Right lobe of liver (tissue), 4 donors: ENCODE data around the gene DDX1.

Experiments used
- CTCF ChIP-seq, 4 donors: fragments of 200-600 bp in 3 of 4; fragments of 450-650 bp in 1 of 4; IDR thresholded peaks; one replicate each; pipeline versions ENCODE4 v1.5.1 to v1.8.0; 2016 to 2022; ENCODE audit warnings: antibody characterized with exemption in 4 of 4, mild to moderate bottlenecking in 2 of 4
- POLR2A ChIP-seq: fragments of 450-650 bp; IDR thresholded peaks from one replicate; pipeline ENCODE4 v1.6.1; 2017; ENCODE audit warnings: antibody characterized with exemption, mild to moderate bottlenecking
- donor health status: DM: no; HTN: no; CAD: no.
- donor health status: DM: no; HTN: no; CAD: no.
- donor health status: DM: no; HTN: yes; CAD: no.

- TF ChIP-seq CTCF (IDR thresholded peaks at IDR 0.05): no peak
- TF ChIP-seq POLR2A: no peak
These were observed 84.0 kb downstream of the DDX1 start for GRCh38 chr2:15675456-15676195.
